Activated naive CD8-positive, alpha-beta T cell treated with anti-CD3 and anti-CD28 coated beads, Interleukin-2, amount 10 ng/mL, durations not matched to agents 7 days and 5 days (primary cell): Measurements from ENCODE around the gene C19orf12. TPM values are rescaled to one million over a fixed set of nuclear protein-coding genes. Genes with fewer than 3 reads are reported as not detected.

Source experiments
- ATAC-seq: fragments of 150-1000 bp; cut with Tn5 transposase; one replicate; pipeline ENCODE4 v1.10.0; 2021; ENCODE audit warnings: low read depth, moderate library complexity
- POLR2A ChIA-PET: fragments of 350-600 bp; sonication (Branson Sonifier 250); formaldehyde crosslinking; loops from one replicate; lab custom pipeline; 2021; ENCODE audit warnings: antibody characterized with exemption; lab: Charles Lee
- DNase-seq: peaks from one replicate; pipeline ENCODE4 v3.0.0; 2021
- H3K27ac Mint-ChIP-seq: one replicate; pipeline ENCODE4 v1.8.0; 2022; ENCODE audit warnings: mild to moderate bottlenecking, mixed read lengths
- H3K27me3 Mint-ChIP-seq: one replicate; pipeline ENCODE4 v1.8.0; 2022; ENCODE audit warnings: mild to moderate bottlenecking, moderate library complexity, mixed read lengths
- H3K36me3 Mint-ChIP-seq: one replicate; pipeline ENCODE4 v1.8.0; 2021; ENCODE audit warnings: mild to moderate bottlenecking, mixed read lengths
- H3K4me1 Mint-ChIP-seq: one replicate; pipeline ENCODE4 v1.8.0; 2021; ENCODE audit warnings: mixed read lengths
- H3K4me3 Mint-ChIP-seq: one replicate; pipeline ENCODE4 v1.8.0; 2022; ENCODE audit warnings: mild to moderate bottlenecking, moderate library complexity, mixed read lengths
- H3K9me3 Mint-ChIP-seq: one replicate; pipeline ENCODE4 v1.8.0; 2021; ENCODE audit warnings: mixed read lengths
- total RNA-seq, 2 experiments: library from RNA; stranded (reverse); gene quantifications; one replicate each; pipeline ENCODE4 v1.2.3, GENCODE V29; 2021

The C19orf12 gene
- total RNA-seq, 2 experiments from 2014 or later, result 31.8 to 38.2 TPM

DNA sequence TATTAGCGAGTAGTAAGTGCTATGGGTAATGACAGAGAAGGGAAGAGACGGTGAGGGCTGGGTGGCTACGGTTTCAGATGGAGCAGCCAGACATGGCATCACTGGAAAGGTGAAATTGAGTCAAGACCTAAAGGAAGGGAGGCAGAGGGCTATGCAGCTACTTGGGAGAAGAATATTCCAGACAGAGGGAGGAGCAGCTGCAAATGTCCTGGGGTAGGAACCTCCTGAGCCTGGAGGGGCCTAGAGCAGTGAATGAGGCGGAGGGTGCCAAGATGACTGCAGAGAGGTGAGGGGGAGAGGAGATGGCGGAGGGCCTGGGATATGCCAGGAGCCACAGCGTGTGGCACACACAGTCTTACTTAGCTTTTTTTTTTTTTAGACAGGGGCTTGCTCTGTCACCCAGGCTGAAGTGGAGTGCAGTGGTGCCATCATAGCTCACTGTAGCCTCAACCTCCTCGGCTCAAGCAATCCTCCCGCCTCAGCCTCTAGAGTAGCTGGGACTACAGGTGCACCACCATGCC lies 28.7 kb downstream of the C19orf12 start:
- peaks cover 36% of the 10 kb centered on the region for H3K4me1 Mint-ChIP-seq
- no peak overlapping the region for H3K4me3 Mint-ChIP-seq
- DNase-seq, result no peak
- no peak overlapping the region for H3K27ac Mint-ChIP-seq
- peaks cover 16% of the 10 kb centered on the region for H3K36me3 Mint-ChIP-seq
- peaks cover 4% of the 10 kb centered on the region for H3K9me3 Mint-ChIP-seq
- POLR2A ChIA-PET, result interaction anchor here (0.9 to 2.5 kb wide), 3 partner anchors 29 to 80 kb away, joined by 3 to 8 read pairs (median 4); partner anchors contain the start of genes C19orf12 and POP4
- no peaks in the 10 kb centered on the region for H3K27me3 Mint-ChIP-seq
- ATAC-seq, result no peak

GRCh38 chr19:29685326-29685725 lies 29.7 kb downstream of the C19orf12 start:
- H3K27ac Mint-ChIP-seq, result no peak overlapping the region
- peaks cover 4% of the 10 kb centered on the region for H3K9me3 Mint-ChIP-seq
- POLR2A ChIA-PET, result interaction anchor here (0.7 to 2.5 kb wide), 3 partner anchors 19 to 82 kb away, joined by 3 to 8 read pairs (median 4); partner anchors contain the start of gene POP4
- H3K4me3 Mint-ChIP-seq, result no peak overlapping the region
- H3K36me3 Mint-ChIP-seq, result peaks cover 13% of the 10 kb centered on the region
- ATAC-seq (no peak), DNase-seq (no peak)
- H3K4me1 Mint-ChIP-seq, result peaks cover 36% of the 10 kb centered on the region
- H3K27me3 Mint-ChIP-seq, result no peaks in the 10 kb centered on the region

GRCh38 chr19:29683009-29683408 lies 32.1 kb downstream of the C19orf12 start:
- POLR2A ChIA-PET, result no interaction called here
- H3K36me3 Mint-ChIP-seq, result peaks cover 6% of the 10 kb centered on the region
- H3K27me3 Mint-ChIP-seq, result no peaks in the 10 kb centered on the region
- peaks cover 34% of the 10 kb centered on the region for H3K4me1 Mint-ChIP-seq
- no peaks in the 10 kb centered on the region for H3K9me3 Mint-ChIP-seq
- no peak for DNase-seq
- no peak overlapping the region for H3K4me3 Mint-ChIP-seq
- no peak overlapping the region for H3K27ac Mint-ChIP-seq
- ATAC-seq, result no peak

DNA sequence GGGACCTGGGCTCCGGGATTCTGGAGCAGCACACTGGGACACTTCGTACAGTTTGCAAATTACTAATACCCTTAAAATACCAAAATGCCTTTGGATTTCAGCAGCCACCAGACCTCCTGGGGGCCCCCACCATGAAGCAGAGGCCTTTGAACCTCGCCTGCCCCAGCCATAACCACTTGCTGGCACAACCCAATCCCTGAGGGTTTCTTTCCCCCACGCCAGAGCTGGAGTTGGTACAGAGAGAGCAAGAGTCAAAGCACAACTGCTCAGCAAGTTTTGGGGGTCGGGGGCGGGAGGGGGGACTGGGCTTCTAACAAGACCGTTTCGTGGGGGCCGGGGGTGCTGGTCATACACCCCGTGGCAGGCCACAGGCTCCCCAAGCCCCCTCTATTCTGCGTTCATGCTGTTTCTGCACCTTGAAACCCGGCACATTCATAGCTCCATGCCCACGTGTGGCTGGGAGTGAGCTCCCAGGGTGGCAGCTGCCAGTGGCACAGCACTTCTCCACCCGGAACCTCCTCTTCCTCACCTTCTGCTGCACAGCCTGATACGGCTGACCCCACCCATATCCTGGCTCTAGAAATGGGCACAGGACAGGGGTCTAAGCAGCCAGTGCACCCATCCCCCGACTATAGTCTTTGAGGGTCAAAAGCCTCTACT lies 32.7 kb downstream of the C19orf12 start:
- no peaks in the 10 kb centered on the region for H3K27me3 Mint-ChIP-seq
- ATAC-seq (no peak), DNase-seq (no peak)
- H3K4me3 Mint-ChIP-seq, result no peak overlapping the region
- peaks cover 30% of the 10 kb centered on the region for H3K4me1 Mint-ChIP-seq
- H3K9me3 Mint-ChIP-seq, result no peaks in the 10 kb centered on the region
- peaks cover 5% of the 10 kb centered on the region for H3K36me3 Mint-ChIP-seq
- POLR2A ChIA-PET, result interaction anchor here (0.8 to 6.5 kb wide), 5 partner anchors 9 to 77 kb away, joined by 3 to 67 read pairs (median 10); partner anchors contain the start of genes PLEKHF1 and POP4
- no peak overlapping the region for H3K27ac Mint-ChIP-seq

DNA sequence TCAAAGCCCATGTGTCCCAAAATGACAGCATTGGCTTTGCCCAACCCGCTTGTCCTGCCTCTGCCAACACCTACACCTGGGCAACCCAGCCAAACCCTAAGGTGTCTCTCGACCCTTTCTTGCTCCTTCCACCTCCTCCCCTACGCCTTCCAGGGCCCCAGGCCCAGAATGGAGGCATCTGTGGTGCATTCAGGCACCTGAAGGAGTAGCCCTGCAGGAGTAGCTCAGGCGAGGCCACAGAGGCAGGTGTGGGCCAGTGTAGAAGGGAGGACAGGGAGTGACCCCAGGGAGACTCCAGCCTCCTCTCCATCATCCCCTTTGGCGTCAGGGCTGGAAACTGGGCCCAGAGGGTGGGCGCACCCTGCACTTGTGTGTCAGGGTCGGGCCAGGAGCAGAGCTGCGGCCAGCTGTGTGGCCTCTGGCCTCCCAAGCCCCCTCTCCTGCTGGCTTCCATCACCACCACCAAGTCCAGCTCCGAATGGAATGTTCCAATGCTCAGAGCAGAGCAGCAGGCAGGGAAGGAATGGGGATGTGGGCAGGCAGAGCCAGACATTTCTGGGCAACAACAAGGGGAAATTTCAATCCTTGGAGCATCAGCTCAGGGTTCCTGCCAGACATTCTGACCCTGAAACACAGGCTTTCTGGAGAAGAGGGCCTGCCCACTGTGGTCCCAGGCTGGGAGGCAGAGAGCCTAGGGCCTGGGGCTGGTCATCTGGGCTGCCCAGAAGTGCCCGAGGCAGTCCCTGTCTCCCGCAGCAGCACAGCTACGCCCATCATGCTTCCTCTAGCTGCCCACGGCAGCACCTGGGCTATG lies 33.4 kb downstream of the C19orf12 start:
- no peaks in the 10 kb centered on the region for H3K9me3 Mint-ChIP-seq
- peaks cover 33% of the 10 kb centered on the region for H3K4me1 Mint-ChIP-seq
- H3K4me3 Mint-ChIP-seq, result peak overlapping the region; percentile 54
- POLR2A ChIA-PET, result interaction anchor here (0.8 to 6.5 kb wide), 7 partner anchors 9 to 76 kb away, joined by 3 to 67 read pairs (median 7); partner anchors contain the start of genes C19orf12, PLEKHF1 and POP4
- peaks cover 2% of the 10 kb centered on the region for H3K36me3 Mint-ChIP-seq
- ATAC-seq (no peak), DNase-seq (no peak)
- H3K27ac Mint-ChIP-seq, result peak overlapping the region; percentile 84
- H3K27me3 Mint-ChIP-seq, result no peaks in the 10 kb centered on the region

DNA sequence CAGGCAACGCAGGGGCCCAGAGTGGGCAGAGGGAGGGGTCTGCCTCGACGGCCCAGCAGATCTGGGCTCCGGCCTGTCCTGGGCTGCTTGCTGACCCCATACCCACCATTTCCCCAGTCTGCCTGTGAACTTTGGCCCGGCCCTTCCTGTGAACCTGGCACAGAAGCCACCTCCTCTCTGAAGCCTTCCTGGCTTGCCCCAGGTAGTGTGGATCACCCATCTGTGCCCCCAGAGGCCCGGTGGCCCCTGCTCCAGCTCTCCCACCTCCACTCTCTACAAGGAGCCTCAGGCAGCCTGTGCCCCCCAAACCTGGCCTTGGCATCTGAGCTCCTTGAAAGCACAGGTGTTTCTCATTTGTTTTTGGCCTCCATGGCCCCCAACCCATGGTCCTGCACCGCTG lies 34.1 kb downstream of the C19orf12 start:
- no peak for DNase-seq
- no peak for ATAC-seq
- peak overlapping the region; percentile 54 for H3K4me3 Mint-ChIP-seq
- peak overlapping the region; percentile 84 for H3K27ac Mint-ChIP-seq
- no peaks in the 10 kb centered on the region for H3K9me3 Mint-ChIP-seq
- POLR2A ChIA-PET, result interaction anchor here (1.0 to 6.5 kb wide), 5 partner anchors 8 to 75 kb away, joined by 3 to 67 read pairs (median 10); partner anchors contain the start of genes C19orf12, PLEKHF1 and POP4
- H3K4me1 Mint-ChIP-seq, result peaks cover 36% of the 10 kb centered on the region
- H3K27me3 Mint-ChIP-seq, result no peaks in the 10 kb centered on the region
- H3K36me3 Mint-ChIP-seq, result peaks cover 4% of the 10 kb centered on the region

DNA sequence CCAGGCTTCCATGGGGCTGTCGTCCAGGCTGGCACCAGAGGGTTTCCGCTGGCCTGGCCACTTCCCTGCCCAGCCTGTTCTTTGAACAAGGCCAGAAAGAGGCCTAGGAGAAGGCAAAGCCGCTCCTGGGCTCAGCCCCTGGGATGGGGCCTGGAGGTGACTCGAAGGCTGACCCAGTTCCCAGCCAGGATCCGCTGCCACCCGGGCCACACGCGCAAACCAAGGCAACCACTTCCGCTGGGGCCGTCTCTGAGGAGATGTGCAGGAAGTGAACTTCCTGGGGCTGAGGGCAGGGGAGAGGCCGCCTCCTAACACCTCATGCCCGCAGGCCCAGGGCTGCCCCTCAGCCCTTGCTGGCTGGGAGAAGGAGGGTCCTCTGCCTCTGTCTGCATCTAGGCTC lies 34.6 kb downstream of the C19orf12 start:
- ATAC-seq (peak; percentile 91), DNase-seq (peak; percentile 88)
- peak overlapping the region; percentile 84 for H3K27ac Mint-ChIP-seq
- no peaks in the 10 kb centered on the region for H3K27me3 Mint-ChIP-seq
- H3K36me3 Mint-ChIP-seq, result peaks cover 4% of the 10 kb centered on the region
- H3K4me1 Mint-ChIP-seq, result peaks cover 36% of the 10 kb centered on the region
- no peaks in the 10 kb centered on the region for H3K9me3 Mint-ChIP-seq
- POLR2A ChIA-PET, result interaction anchor here (1.0 to 6.5 kb wide), 7 partner anchors 7 to 75 kb away, joined by 3 to 67 read pairs (median 8); partner anchors contain the start of genes C19orf12, PLEKHF1 and POP4
- peak overlapping the region; percentile 54 for H3K4me3 Mint-ChIP-seq

GRCh38 chr19:29679598-29680210 lies 35.4 kb downstream of the C19orf12 start:
- H3K36me3 Mint-ChIP-seq, result peaks cover 4% of the 10 kb centered on the region
- no peaks in the 10 kb centered on the region for H3K27me3 Mint-ChIP-seq
- peaks cover 36% of the 10 kb centered on the region for H3K4me1 Mint-ChIP-seq
- POLR2A ChIA-PET, result interaction anchor here (1.0 to 6.5 kb wide), 4 partner anchors 8 to 74 kb away, joined by 4 to 67 read pairs (median 7); partner anchors contain the start of genes C19orf12, PLEKHF1 and POP4
- no peaks in the 10 kb centered on the region for H3K9me3 Mint-ChIP-seq
- no peak for DNase-seq
- peak overlapping the region; percentile 43 for H3K4me3 Mint-ChIP-seq
- no peak for ATAC-seq
- H3K27ac Mint-ChIP-seq, result peak overlapping the region; percentile 70

DNA sequence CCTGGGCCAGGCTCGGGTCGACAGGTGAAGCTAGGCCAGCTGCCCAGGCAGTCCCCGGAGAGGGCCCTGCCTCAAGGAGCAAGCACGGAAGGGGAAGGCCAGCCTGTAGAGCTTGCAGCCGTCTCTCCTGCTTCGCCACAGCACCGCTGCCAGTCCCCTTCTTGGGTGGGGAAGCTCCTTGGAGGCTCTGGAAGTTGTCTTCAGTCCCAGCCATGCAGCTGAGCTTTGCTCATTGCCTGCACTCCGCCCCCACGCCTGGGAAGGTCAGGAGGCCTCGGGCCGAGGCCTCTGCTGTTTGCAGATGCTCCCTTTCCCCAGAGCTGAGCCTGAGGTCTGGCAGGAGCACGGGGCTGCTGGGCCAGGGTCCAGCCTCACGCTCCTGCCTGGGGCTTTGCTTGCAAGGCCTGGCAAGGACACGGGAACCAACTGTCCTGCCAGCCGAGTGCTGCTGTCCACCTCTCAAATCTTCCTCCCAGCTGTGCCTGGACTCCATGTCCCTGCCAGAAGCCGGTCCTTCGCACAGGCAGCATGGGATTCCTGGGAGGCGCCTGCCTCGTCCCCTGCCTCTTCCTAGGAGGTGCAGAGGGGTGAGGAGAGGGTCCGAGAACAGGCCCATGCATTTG lies 36.5 kb downstream of the C19orf12 start:
- peaks cover 6% of the 10 kb centered on the region for H3K36me3 Mint-ChIP-seq
- peaks cover 32% of the 10 kb centered on the region for H3K4me1 Mint-ChIP-seq
- H3K27ac Mint-ChIP-seq, result peak overlapping the region; percentile 51
- no peaks in the 10 kb centered on the region for H3K9me3 Mint-ChIP-seq
- no peak overlapping the region for H3K4me3 Mint-ChIP-seq
- POLR2A ChIA-PET, result interaction anchor here (0.5 to 6.5 kb wide), 5 partner anchors 12 to 128 kb away, joined by 3 to 67 read pairs (median 6); partner anchors contain the start of genes C19orf12, PLEKHF1 and POP4
- no peaks in the 10 kb centered on the region for H3K27me3 Mint-ChIP-seq
- DNase-seq (no peak), ATAC-seq (no peak)

DNA sequence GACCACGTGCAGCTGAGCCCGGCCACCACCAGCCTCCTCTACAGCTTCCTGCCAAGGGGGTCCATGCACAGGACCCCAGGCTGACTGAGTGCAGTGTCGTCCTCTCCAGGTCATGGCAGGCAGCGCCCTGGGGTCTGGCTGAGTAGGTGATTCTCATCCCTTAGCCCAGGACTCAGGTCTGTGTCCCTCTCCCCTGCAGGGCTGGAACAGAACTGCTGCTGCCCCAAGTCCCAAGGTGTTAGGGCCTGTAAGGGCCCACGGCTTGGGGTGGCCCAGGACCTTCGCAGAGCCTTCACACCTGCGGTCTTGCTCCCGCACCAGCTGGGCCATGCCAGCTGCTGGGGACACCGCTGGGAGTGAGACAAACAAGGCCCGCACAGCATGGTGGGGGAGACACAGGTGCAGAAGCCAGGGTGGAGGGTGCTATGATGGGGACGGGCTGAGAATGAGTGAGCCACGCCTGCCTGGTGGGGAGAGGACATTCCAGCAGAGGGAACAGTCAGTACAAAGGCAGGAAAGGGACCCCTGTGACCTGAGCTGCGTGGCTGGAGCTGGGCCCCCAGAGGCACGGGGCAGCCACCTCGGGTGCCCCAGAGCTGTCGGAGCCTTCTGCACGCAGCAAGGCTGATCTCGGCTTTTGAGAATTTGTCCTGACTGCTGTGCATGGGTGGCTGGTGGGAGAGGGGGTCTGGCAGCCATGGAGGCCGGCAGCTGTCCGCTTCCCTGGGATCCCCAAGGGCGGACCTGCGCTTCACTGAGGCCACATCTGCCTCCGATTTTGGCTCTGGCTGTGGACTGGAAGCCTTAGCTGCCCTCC lies 37.9 kb downstream of the C19orf12 start:
- Mint-ChIP-seq H3K4me1 (peaks cover 45% of the 10 kb centered on the region), H3K27me3 (no peaks in the 10 kb centered on the region), H3K27ac (no peak overlapping the region), H3K36me3 (peaks cover 6% of the 10 kb centered on the region), H3K4me3 (no peak overlapping the region), H3K9me3 (no peaks in the 10 kb centered on the region)
- ATAC-seq (no peak), DNase-seq (peak; percentile 27)
- POLR2A ChIA-PET, result interaction anchor here (1.9 to 6.5 kb wide), 3 partner anchors 10 to 71 kb away, joined by 5 to 67 read pairs (median 10); partner anchors contain the start of genes C19orf12, PLEKHF1 and POP4

DNA sequence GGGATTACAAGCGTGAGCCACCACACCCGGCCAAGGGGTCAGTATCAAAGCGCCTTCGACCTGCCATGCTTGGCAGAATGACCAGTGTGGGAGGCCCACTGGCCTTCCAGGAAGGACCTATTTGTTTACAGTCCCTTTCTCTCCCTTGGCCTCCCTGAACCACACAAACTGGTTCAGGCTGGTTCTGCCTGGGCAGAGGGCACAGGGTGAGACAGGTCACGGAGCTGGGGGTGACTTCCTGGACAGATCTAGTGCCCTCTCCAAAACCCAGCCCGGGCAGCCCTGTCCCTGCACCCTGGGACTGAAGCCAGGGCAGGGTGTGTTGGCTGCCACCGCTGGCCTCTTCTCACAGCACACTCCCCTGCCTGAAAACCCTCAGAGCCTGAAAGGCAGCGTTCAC lies 38.5 kb downstream of the C19orf12 start:
- POLR2A ChIA-PET, result interaction anchor here (1.9 to 6.5 kb wide), 3 partner anchors 10 to 70 kb away, joined by 5 to 67 read pairs (median 10); partner anchors contain the start of genes C19orf12, PLEKHF1 and POP4
- no peaks in the 10 kb centered on the region for H3K27me3 Mint-ChIP-seq
- peaks cover 10% of the 10 kb centered on the region for H3K36me3 Mint-ChIP-seq
- peaks cover 48% of the 10 kb centered on the region for H3K4me1 Mint-ChIP-seq
- ATAC-seq, result no peak
- H3K27ac Mint-ChIP-seq, result peak overlapping the region; percentile 58
- peak; percentile 26 for DNase-seq
- no peak overlapping the region for H3K4me3 Mint-ChIP-seq
- H3K9me3 Mint-ChIP-seq, result no peaks in the 10 kb centered on the region
